Effector CD4-positive, alpha-beta T cell (primary cell): ENCODE measurements around the gene BCL2L13.
A peak's percentile ranks its signal among the peaks of the same experiment; 100 is the strongest.

ENCODE experiments used
- DNase-seq: peaks from one replicate; pipeline ENCODE4 v3.0.0-alpha.2; 2020

The BCL2L13 gene

GRCh38 chr22:17767233-17768065, 128.9 kb downstream of the BCL2L13 start:
- DNase-seq = peak; percentile 25

- DNase-seq = no peak
These were observed 130.6 kb downstream of the BCL2L13 start for GRCh38 chr22:17769013-17769715.

GRCh38 chr22:17769716-17770082, 131.1 kb downstream of the BCL2L13 start:
- DNase-seq = no peak

GRCh38 chr22:17770180-17771077, 131.9 kb downstream of the BCL2L13 start:
- no peak for DNase-seq

- DNase-seq = no peak
These were observed 133.8 kb downstream of the BCL2L13 start for GRCh38 chr22:17772249-17772957.

GRCh38 chr22:17772958-17773605, 134.5 kb downstream of the BCL2L13 start:
- no peak for DNase-seq

- DNase-seq = peak; percentile 47
These were observed 135.1 kb downstream of the BCL2L13 start for GRCh38 chr22:17773606-17774205.

- DNase-seq = peak; percentile 26
These were observed 135.8 kb downstream of the BCL2L13 start, which contains the start of gene BID for GRCh38 chr22:17774206-17774925. Gene BID, minus strand, starts transcription at chr22:17774469. Its CDS starts 24,353 bp downstream, at chr22:17750116.

- DNase-seq = no peak
These were observed 136.5 kb downstream of the BCL2L13 start for GRCh38 chr22:17774926-17775685.

GRCh38 chr22:17775781-17776465, 137.4 kb downstream of the BCL2L13 start:
- DNase-seq = no peak

GRCh38 chr22:17777005-17777716, 138.6 kb downstream of the BCL2L13 start:
- peak; percentile 57 for DNase-seq

GRCh38 chr22:17777717-17778044, 139.1 kb downstream of the BCL2L13 start:
- DNase-seq = no peak

- no peak for DNase-seq
These were observed 139.9 kb downstream of the BCL2L13 start for GRCh38 chr22:17778412-17778976.

- no peak for DNase-seq
These were observed 140.9 kb downstream of the BCL2L13 start for GRCh38 chr22:17779286-17780115.

- no peak for DNase-seq
These were observed 141.7 kb downstream of the BCL2L13 start for GRCh38 chr22:17780116-17780740.
